AG08396 (cell line): ENCODE data around the gene BPHL.
"Not testable (repeated sequence)": the region's sequence is repeated elsewhere in the genome, so short reads cannot be mapped to it uniquely, and the experiment has no call there.

Source experiments
- DNase-seq: peaks from one replicate; pipeline ENCODE4 v3.0.0; 2012; ENCODE audit warnings: low spot score, mixed read lengths

BPHL gene

GRCh38 chr6:3122823-3123182 is 4.3 kb downstream of the BPHL start:
- no peak for DNase-seq

- DNase-seq: no peak
These were observed 6.2 kb downstream of the BPHL start for GRCh38 chr6:3124667-3125066.

GRCh38 chr6:3125815-3126214 is 7.3 kb downstream of the BPHL start:
- no peak for DNase-seq

GRCh38 chr6:3128356-3129108 is 10.0 kb downstream of the BPHL start:
- DNase-seq: no peak

GRCh38 chr6:3131695-3132094 is 13.2 kb downstream of the BPHL start:
- no peak for DNase-seq

GRCh38 chr6:3133515-3133914 is 15.0 kb downstream of the BPHL start:
- DNase-seq: no peak

- DNase-seq: no peak
These were observed 17.3 kb downstream of the BPHL start for GRCh38 chr6:3135668-3136291.

GRCh38 chr6:3136292-3137011 is 17.9 kb downstream of the BPHL start:
- no peak for DNase-seq

GRCh38 chr6:3137057-3137777 is 18.7 kb downstream of the BPHL start:
- no peak for DNase-seq

GRCh38 chr6:3137873-3138272 is 19.4 kb downstream of the BPHL start:
- DNase-seq: not testable (repeated sequence)

GRCh38 chr6:3138341-3138740 is 19.8 kb downstream of the BPHL start:
- DNase-seq: no peak

- peak; percentile 85 for DNase-seq
These were observed 20.8 kb downstream of the BPHL start for GRCh38 chr6:3139090-3139903.

GRCh38 chr6:3140201-3140600 is 21.7 kb downstream of the BPHL start:
- no peak for DNase-seq

GRCh38 chr6:3142536-3142935 is 24.0 kb downstream of the BPHL start:
- no peak for DNase-seq

- DNase-seq: no peak
These were observed 24.6 kb downstream of the BPHL start for GRCh38 chr6:3143158-3143557.

GRCh38 chr6:3144571-3144970 is 26.1 kb downstream of the BPHL start:
- no peak for DNase-seq

GRCh38 chr6:3147914-3148757 is 29.6 kb downstream of the BPHL start:
- DNase-seq: no peak

GRCh38 chr6:3151691-3152090 is 33.2 kb downstream of the BPHL start:
- no peak for DNase-seq

GRCh38 chr6:3152689-3153088 is 34.2 kb downstream of the BPHL start:
- no peak for DNase-seq

GRCh38 chr6:3155416-3155815 is 36.9 kb downstream of the BPHL start:
- not testable (repeated sequence) for DNase-seq
